DOHH2 (cell line): ENCODE results near the gene GMPR2.

Source experiments
- H3F3A ChIP-seq: fragments of 200-600 bp; sonication (generic), shearing (Covaris generic); 2 replicates; pipeline ENCODE4 v1.6.0; 2016; ENCODE audit warnings: antibody characterized with exemption, mild to moderate bottlenecking; ENCODE audit not compliant: control insufficient read depth, insufficient read depth
- H3K27ac ChIP-seq: fragments of 200-600 bp; sonication (generic); 2 replicates; pipeline ENCODE4 v1.5.1; 2014; ENCODE audit warnings: low read depth, mild to moderate bottlenecking, low read length, moderate library complexity
- H3K27me3 ChIP-seq: fragments of 200-600 bp; sonication (generic); 2 replicates; pipeline ENCODE4 v1.6.1; 2014; ENCODE audit warnings: mild to moderate bottlenecking, low read length, mixed read lengths; ENCODE audit not compliant: control insufficient read depth
- H3K36me3 ChIP-seq: fragments of 200-600 bp; sonication (generic); 2 replicates; pipeline ENCODE4 v1.6.1; 2014; ENCODE audit warnings: mild to moderate bottlenecking, low read length, moderate library complexity, mixed read lengths; ENCODE audit not compliant: control insufficient read depth
- H3K4me1 ChIP-seq: fragments of 200-600 bp; sonication (generic); 2 replicates; pipeline ENCODE4 v1.6.1; 2014; ENCODE audit warnings: mild to moderate bottlenecking, low read length, mixed read lengths; ENCODE audit not compliant: control insufficient read depth
- H3K4me2 ChIP-seq: fragments of 200-600 bp; sonication (generic); 2 replicates; pipeline ENCODE4 v1.6.0; 2014; ENCODE audit warnings: mild to moderate bottlenecking, low read length, moderate library complexity
- H3K4me3 ChIP-seq: fragments of 200-600 bp; sonication (generic); 2 replicates; pipeline ENCODE4 v1.5.1; 2014; ENCODE audit warnings: mild to moderate bottlenecking, low read length, mixed read lengths
- H3K79me2 ChIP-seq: fragments of 200-600 bp; sonication (generic); 2 replicates; pipeline ENCODE4 v1.6.1; 2014; ENCODE audit warnings: mild to moderate bottlenecking, low read length, mixed read lengths; ENCODE audit not compliant: control insufficient read depth
- H3K9me2 ChIP-seq: fragments of 200-600 bp; sonication (generic); replicated peaks from 2 replicates; pipeline ENCODE4 v1.6.1; 2014; ENCODE audit warnings: mild to moderate bottlenecking, low read length, mixed read lengths; ENCODE audit not compliant: control insufficient read depth
- H3K9me3 ChIP-seq: fragments of 200-600 bp; sonication (generic); 2 replicates; pipeline ENCODE4 v1.6.1; 2014; ENCODE audit warnings: antibody characterized with exemption, low read length, mixed read lengths; ENCODE audit not compliant: control insufficient read depth, insufficient read depth
- H4K20me1 ChIP-seq: fragments of 200-600 bp; sonication (generic); 2 replicates; pipeline ENCODE4 v1.6.0; 2014; ENCODE audit warnings: low read depth, mild to moderate bottlenecking, antibody characterized with exemption, low read length, moderate library complexity; ENCODE audit not compliant: control insufficient read depth, insufficient read depth
- EZH2phosphoT487 ChIP-seq: fragments of 200-600 bp; sonication (generic); IDR thresholded peaks from 2 replicates; pipeline ENCODE4 v1.6.1; 2017; ENCODE audit warnings: borderline replicate concordance, mild to moderate bottlenecking, antibody characterized with exemption, low read length, moderate library complexity, mixed read lengths
- TF ChIP-seq, protein P1 (sequence below): fragments of 200-600 bp; sonication (generic); IDR thresholded peaks from one replicate; pipeline ENCODE4 v1.5.1; 2014; ENCODE audit warnings: antibody characterized with exemption, mild to moderate bottlenecking, low read depth, low read length; ENCODE audit not compliant: poor library complexity, severe bottlenecking

The GMPR2 gene

DNA sequence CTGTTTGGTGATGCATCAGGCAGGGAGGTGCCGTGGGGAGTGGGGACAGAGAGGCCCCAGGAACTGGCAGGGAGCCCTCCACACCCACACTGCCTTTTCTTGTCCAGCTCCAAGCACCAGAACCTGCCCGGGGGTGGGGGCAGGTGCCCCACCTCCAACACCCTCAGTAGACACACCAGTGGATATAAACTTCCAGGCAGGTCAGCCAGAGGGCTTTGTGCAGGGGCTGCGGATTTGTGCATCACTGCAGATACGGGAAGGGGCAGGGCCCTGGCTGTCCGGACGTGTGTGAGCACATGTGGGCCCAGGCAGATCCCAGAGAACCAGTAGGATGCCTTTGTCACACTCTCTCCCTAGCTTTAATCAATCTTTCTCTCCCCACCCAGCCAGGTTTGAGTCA is 31.6 kb downstream of the GMPR2 start:
- Histone ChIP-seq H3K36me3 (no peaks in the 10 kb centered on the region), H3K4me3 (no peak overlapping the region), H3K27me3 (no peaks in the 10 kb centered on the region), H3K9me3 (no peaks in the 10 kb centered on the region), H3K79me2 (no peaks in the 10 kb centered on the region), H3F3A (no peaks in the 10 kb centered on the region), H3K9me2 (no peaks in the 10 kb centered on the region), H3K27ac (no peak overlapping the region), H3K4me2 (no peak overlapping the region), H4K20me1 (no peaks in the 10 kb centered on the region), H3K4me1 (no peaks in the 10 kb centered on the region)
- TF ChIP-seq, protein P1, sequence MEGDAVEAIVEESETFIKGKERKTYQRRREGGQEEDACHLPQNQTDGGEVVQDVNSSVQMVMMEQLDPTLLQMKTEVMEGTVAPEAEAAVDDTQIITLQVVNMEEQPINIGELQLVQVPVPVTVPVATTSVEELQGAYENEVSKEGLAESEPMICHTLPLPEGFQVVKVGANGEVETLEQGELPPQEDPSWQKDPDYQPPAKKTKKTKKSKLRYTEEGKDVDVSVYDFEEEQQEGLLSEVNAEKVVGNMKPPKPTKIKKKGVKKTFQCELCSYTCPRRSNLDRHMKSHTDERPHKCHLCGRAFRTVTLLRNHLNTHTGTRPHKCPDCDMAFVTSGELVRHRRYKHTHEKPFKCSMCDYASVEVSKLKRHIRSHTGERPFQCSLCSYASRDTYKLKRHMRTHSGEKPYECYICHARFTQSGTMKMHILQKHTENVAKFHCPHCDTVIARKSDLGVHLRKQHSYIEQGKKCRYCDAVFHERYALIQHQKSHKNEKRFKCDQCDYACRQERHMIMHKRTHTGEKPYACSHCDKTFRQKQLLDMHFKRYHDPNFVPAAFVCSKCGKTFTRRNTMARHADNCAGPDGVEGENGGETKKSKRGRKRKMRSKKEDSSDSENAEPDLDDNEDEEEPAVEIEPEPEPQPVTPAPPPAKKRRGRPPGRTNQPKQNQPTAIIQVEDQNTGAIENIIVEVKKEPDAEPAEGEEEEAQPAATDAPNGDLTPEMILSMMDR = no peak
- TF ChIP-seq EZH2phosphoT487 = no peak

DNA sequence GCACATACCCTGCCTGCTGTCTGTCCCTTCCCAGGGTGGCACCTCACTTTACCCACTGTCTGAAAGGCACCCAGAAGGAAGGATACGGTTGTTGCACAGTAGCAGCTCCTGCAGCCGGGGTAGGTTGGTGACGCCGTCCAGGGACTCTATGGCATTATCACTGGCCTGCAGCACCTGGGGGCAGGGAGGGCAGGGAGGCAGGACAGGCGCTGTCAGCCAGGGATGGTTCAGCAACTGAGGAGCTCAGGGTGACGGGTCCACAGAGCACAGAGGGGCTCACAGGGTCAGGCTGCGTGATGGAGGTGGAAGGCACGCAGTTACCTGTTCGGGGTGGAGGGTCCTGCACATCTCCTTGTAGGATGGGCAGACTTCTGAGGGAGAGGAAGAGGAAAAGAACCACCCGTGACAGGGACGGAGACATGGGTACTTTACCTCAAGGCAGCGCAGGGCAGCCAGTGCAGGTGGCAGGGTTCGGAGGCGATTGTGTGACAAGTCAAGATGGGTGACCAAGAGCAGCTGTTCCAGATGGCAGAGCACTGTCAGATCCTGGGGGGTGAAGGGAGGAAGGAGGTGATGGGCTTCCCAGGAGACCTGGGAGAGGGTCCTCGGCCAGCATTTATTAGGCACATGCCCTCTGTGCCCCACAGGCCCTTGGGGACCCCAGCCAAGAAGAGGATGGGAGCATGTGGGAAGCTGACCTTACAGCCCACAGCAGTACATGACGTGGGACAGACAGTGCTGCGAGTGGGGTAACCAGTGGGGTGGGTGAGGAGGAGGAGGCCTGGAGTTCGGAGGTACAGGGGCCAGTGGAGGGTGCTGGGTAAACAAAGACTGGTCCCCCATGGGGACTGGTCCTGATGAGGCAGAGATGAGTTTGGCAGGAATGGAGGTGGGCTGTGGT is 33.9 kb downstream of the GMPR2 start:
- Histone ChIP-seq H4K20me1 (no peaks in the 10 kb centered on the region), H3K27me3 (no peaks in the 10 kb centered on the region), H3K27ac (no peak overlapping the region), H3K9me2 (no peaks in the 10 kb centered on the region), H3K79me2 (no peaks in the 10 kb centered on the region), H3K36me3 (no peaks in the 10 kb centered on the region), H3K4me1 (peaks cover 8% of the 10 kb centered on the region), H3K9me3 (no peaks in the 10 kb centered on the region), H3K4me2 (no peak overlapping the region), H3F3A (no peaks in the 10 kb centered on the region), H3K4me3 (no peak overlapping the region)
- TF ChIP-seq EZH2phosphoT487 = no peak
- TF ChIP-seq, protein P1 = no peak

DNA sequence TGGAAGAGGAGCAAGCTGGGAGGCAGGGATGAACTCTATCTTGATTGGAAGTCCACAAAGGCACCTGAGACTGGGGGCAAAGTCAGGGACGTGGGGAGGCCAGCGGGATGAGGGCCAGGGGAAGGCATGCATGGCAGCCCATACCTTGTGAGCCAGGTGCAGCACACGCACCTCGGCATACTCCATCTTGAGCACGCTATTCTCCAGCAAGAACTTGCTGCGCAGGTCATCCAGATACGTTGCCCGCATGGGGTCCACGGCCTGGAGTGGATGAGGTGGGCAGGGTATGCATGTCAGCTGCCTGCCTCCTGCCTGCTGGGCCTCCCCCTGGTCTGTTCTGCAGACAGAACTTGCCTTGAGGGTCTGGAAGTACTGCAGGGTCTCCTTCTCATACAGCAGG is 34.8 kb downstream of the GMPR2 start:
- no peaks in the 10 kb centered on the region for H3K27me3 ChIP-seq
- H3K4me1 ChIP-seq = peaks cover 17% of the 10 kb centered on the region
- no peak for TF ChIP-seq EZH2phosphoT487
- H3K79me2 ChIP-seq = peaks cover 4% of the 10 kb centered on the region
- no peaks in the 10 kb centered on the region for H3K9me2 ChIP-seq
- H3F3A ChIP-seq = peaks cover 2% of the 10 kb centered on the region; the same call in 1 of the 2 replicates
- H3K9me3 ChIP-seq = no peaks in the 10 kb centered on the region
- no peaks in the 10 kb centered on the region for H3K36me3 ChIP-seq
- H4K20me1 ChIP-seq = no peaks in the 10 kb centered on the region
- H3K4me3 ChIP-seq = no peak overlapping the region
- H3K27ac ChIP-seq = no peak overlapping the region
- H3K4me2 ChIP-seq = no peak overlapping the region

DNA sequence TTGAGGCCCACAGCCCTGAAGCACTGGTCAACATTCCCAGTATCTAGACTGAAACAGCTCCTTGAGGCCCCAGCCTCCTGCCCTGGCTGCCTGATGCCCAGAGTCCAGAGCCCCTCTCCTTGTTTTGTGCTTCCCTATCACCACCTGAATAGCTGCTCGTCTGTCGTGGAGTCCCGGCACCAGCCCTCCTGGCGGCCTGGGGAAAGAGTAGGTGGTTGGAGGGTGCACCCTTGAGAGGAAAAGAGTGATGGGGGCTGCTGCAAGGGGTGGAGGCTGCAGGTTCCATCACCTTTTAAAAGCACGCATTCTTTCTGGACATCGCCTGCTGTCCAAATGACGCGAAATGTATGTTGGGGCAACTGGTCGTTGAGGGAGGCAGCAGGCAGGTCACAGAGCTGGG is 35.5 kb downstream of the GMPR2 start:
- no peak overlapping the region for H3K4me3 ChIP-seq
- peaks cover 4% of the 10 kb centered on the region for H3K79me2 ChIP-seq
- peaks cover 23% of the 10 kb centered on the region for H3K4me1 ChIP-seq
- no peak overlapping the region for H3K4me2 ChIP-seq
- H3K36me3 ChIP-seq = no peaks in the 10 kb centered on the region
- H3K9me2 ChIP-seq = no peaks in the 10 kb centered on the region
- no peaks in the 10 kb centered on the region for H4K20me1 ChIP-seq
- H3K27ac ChIP-seq = no peak overlapping the region
- no peaks in the 10 kb centered on the region for H3K27me3 ChIP-seq
- TF ChIP-seq, protein P1 = no peak
- no peak for TF ChIP-seq EZH2phosphoT487
- H3F3A ChIP-seq = peaks cover 2% of the 10 kb centered on the region; the same call in 1 of the 2 replicates
- no peaks in the 10 kb centered on the region for H3K9me3 ChIP-seq
